Measurements from ENCODE around the gene RNF115.

DNA sequence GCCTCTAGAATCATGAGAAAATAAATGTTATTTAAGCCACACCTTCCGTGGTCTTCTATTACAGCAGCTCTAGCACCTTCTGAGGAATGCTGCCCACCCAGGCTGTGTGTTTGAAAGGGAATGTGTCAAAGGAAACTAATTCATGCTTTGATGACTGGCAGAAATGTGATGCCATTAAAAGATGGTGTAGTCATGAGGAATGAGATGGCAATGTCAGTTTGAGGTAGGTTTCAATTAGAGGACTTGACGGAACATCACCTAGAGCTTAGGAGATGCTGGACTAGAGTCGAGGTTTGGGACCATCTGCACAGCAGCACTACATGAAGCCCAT, 127.3 kb downstream of the RNF115 start:
- TF ChIP-seq, protein P1, sequence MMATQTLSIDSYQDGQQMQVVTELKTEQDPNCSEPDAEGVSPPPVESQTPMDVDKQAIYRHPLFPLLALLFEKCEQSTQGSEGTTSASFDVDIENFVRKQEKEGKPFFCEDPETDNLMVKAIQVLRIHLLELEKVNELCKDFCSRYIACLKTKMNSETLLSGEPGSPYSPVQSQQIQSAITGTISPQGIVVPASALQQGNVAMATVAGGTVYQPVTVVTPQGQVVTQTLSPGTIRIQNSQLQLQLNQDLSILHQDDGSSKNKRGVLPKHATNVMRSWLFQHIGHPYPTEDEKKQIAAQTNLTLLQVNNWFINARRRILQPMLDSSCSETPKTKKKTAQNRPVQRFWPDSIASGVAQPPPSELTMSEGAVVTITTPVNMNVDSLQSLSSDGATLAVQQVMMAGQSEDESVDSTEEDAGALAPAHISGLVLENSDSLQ (IDR thresholded peaks at IDR 0.05) = no peak
- no peak for TF ChIP-seq ARNT (IDR thresholded peaks at IDR 0.05)
- TF ChIP-seq CTBP1 (IDR thresholded peaks at IDR 0.05; ENCODE audit: borderline replicate concordance) = no peak
- no peak for TF ChIP-seq SUZ12 (IDR thresholded peaks at IDR 0.05)
- TF ChIP-seq TARDBP (IDR thresholded peaks at IDR 0.05) = no peak
- no peak for TF ChIP-seq ELF4 (IDR thresholded peaks at IDR 0.05)
- no peak for TF ChIP-seq FOXM1 (IDR thresholded peaks at IDR 0.05; ENCODE audit: borderline replicate concordance)
- no peak for TF ChIP-seq FOXA1 (IDR thresholded peaks at IDR 0.05)
- TF ChIP-seq BHLHE40 (IDR thresholded peaks at IDR 0.05; ENCODE audit: borderline replicate concordance) = no peak
